GM11168 (cell line): ENCODE results near the gene PRAC1.

Experiments
- in situ Hi-C: fragments of 300-500 bp; cut with MboI; formaldehyde crosslinking; loops from one replicate; pipeline ENCODE4 v1.12.0; 2022; ENCODE audit warnings: low sequenced_read_pairs; ENCODE audit not compliant: unreplicated experiment

The PRAC1 gene

DNA sequence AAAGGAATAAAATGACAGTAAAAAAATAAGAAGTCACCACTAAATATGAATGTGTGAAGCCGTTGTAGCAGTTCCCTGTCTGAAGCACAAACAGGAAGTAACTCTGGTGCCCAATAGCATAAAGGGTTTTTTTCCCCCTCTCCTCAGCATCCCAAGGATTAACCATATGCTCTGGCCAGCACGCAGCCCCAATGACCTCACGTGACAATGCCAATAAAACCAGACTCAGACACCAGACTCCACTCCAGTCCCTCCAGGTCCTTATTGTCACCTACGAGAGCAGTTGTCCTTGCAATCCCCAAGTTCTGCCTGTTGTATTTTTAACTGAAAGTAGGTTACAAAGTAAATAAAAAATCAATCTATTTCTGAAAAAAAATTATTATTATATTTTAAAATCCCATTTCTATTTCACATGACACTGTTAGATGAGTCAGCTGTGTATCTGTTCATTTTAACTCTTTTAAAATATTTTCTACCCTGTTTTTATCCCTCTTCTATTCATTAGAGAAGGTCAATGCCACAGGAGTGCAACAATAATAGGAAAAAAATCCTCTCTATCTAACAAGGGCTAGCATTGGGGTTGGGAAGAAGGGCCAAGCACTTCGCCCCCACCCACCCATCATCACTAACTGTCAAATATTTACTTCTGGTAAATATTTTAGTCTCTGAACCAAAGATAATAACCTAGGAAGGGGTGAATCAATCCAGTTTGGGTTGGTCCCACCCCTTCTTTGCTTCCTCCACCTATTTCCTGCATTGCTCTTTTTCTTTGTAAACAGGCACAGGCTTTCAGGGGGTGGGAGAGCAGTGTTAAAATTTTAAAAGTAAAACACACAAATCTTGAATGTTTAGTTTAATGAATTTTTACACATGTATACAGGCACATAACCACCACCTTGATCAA lies 6.6 kb downstream of the PRAC1 start:
- in situ Hi-C loops: no loop called here

- in situ Hi-C loops: no loop called here
These were observed 11.2 kb downstream of the PRAC1 start for GRCh38 chr17:48711128-48711527.

DNA sequence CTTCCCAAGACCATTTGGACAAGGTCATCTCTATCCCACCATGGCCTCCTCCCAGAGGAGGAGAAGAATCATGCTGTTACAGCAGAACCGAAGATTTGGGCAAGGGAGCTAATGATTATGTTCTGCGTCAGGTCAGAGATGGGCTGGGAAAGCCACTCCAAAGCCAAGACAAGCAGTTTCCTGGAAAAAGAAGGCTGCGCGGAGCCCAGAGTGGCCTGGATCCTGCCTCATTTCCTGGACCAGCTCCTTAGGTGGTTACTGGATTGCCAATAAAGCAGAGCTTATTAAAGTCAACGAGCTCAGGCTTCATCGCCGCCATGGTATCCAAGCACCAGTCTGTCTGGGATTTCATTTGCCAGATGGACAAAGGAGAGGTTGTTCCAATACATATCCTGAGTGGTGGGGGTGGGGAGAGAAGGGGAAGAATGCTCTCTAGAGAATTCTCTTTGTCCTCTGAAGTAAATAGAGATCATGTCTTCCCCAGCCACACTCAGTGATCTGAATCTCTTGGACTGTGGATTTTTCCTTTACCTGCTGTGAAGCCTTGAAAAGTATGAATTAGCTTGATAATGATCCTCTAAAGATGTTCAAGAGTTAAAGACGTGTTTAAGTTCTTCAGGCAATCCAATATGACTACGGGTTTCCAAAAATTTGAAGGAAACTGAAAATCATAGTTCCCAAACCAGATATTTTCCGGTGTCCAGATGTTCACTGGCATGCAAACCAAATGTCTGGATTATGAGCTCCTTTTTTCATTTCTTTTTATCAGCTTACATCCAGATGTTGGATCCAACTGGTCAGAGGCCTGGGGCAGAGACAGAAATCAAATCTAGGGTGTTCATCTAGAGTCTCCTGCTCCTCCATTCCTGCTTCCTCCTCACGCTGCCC lies 17.7 kb downstream of the PRAC1 start:
- in situ Hi-C loops: no loop called here

DNA sequence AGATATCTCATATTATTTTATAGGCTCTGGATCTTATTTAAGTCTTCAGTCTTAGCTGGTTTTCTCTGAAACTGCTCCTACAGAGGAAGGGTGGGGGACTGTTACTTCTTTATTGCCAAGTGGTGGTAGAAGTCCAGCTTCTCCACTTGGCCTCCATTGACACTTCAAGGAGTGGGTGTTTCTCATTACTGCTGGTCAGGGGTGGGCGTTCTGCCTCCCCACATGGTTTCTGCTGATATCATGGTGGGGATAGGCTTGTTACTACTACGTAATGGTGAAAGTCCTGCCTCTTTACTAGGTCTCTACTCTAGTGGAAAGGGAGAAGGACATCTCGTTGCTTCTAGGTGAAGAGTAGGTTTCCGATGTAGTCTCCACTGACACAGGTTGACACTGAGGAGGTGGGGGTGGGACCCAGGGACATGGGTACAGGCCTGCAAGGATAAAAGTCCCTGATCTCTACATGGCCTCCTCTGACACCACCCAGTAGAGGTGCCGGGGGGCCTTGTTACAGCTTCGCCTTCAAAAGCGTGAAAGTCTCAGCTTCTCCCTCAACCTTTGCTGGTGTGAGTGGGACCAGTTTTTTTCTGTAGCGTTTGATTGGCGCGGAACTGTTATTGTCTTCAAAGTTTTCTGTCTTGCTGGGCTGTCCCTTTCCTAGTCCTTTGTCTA lies 20.3 kb downstream of the PRAC1 start:
- in situ Hi-C loops: no loop called here

GRCh38 chr17:48693178-48693577 lies 29.1 kb downstream of the PRAC1 start:
- in situ Hi-C loops: no loop called here

DNA sequence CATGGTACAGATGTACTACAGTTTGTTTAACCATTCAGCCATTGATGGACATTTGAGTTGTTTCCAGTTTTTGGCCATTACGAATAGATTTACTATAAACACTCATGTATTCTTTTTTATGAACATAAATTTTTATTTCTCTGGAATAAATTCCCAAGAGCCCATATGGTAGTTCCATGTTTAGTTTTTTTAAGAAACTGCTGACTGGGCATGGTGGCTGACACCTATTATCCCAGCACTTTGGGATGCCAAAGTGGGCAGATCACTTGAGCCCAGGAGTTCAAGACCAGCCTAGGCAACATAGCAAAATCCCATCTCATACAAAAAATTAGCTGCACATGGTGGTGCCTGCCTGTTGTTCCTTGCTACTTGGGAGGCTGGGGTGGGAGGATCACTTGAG lies 30.3 kb downstream of the PRAC1 start:
- in situ Hi-C loops: no loop called here

- in situ Hi-C loops: no loop called here
These were observed 31.7 kb downstream of the PRAC1 start for GRCh38 chr17:48690655-48691054.

DNA sequence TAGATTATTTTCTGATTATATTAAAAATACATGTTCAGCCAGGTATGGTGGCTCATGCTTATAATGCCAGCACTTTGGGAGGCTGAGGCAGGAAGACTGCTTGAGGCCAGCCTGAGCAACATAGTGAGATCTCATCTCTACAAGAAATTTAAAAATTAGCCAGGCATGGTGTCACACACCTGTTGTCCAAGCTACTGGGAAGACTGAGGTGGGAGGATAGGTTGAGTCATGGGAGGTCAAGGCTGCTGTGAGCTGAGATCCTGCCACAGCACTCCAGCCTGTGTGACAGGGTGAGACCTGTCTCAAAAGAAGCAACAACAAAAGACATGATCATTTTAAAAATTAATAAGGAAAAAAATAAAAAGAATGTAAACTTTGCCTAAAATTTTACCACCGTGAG lies 40.7 kb downstream of the PRAC1 start:
- in situ Hi-C loops: no loop called here

DNA sequence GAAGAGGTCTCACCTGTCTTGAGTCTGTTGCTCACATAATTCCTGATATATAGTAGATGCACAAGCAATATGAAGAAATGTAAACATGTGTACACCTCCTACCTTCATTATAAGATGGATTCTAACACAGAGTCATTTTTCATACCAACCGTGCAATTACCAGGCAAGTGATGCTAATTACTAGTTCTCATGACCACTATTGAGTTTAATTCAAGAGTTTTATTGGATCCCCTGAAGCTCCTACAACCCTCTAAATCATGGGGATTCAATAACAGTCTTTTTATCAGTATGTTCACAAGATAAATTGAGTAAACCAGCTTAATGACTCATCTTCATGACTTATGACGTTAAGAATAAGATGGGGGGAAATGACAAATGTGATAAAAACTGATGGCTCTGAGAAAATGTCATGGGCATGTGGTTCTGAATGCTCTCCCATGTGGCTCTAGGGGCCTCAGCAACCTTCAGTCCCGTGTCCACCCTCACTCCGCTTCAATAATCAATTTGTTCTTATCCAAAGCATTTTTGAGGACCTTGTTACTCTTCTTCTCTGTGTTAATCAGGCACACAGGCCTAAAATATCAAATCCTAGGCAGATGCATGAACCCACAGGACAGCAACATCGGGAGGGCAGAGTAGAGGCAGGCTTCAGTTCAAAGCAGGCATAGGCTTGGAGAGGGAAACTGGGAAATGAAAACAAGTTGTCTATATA lies 42.8 kb downstream of the PRAC1 start:
- in situ Hi-C loops: loop anchor here (5.0 kb wide), 1 partner anchor 203 kb away; no protein-coding TSS in a partner anchor

GRCh38 chr17:48678141-48678971 lies 44.0 kb downstream of the PRAC1 start:
- in situ Hi-C loops: loop anchor here (5.0 kb wide), 1 partner anchor 204 kb away; no protein-coding TSS in a partner anchor

DNA sequence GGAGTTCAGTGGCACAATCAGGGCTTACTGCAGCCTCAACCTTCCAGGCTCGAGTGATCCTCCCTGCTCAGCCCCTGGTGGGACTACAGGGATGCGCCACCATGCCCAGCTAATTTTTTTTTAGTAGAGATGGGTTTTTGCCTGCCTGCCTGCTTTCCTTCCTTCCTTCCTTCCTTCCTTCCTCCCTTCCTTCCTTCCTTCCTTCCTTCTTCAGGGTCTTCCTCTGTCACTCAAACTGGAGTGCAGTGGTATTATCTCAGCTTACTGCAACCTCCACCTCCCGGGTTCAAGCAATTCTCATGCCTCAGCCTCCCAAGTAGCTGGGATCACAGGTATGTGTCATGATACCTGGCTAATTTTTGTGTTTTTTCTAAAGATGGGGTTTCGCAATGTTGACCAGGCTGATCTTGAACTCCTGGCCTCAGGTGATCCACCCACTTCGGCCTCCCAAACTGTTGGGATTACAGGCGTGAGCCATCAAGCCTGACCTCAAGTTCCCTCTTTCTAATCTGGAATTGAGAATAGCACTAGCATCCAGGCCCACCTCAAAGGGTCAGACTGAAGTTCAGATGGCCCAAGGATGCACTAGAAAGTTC lies 45.3 kb downstream of the PRAC1 start:
- in situ Hi-C loops: loop anchor here (5.0 kb wide), 1 partner anchor 205 kb away; no protein-coding TSS in a partner anchor

DNA sequence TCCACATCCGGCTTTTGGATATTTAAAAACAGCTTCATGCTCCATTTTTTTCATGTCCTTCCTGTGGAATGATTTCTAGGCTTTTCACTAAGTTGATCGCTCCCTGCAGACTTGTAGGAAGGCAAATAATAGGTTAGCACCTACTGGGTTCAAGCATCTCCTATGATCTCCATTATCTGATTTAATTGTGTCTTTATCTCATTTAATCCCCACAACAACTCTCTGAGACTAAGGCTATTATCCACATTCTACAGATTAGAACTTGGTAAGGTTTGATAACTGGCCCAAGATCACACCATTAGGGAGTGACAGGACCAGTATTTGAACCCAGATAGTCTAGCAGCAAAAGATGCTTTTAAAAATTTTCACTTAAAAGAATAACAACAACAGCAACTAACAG lies 50.0 kb downstream of the PRAC1 start:
- in situ Hi-C loops: no loop called here
